ENCODE measurements around the gene NLRP6. TPM values are rescaled to one million over a fixed set of nuclear protein-coding genes. Genes with fewer than 3 reads are reported as not detected.

Gene NLRP6
- polyA plus RNA-seq, 1 experiment, result not detected

DNA sequence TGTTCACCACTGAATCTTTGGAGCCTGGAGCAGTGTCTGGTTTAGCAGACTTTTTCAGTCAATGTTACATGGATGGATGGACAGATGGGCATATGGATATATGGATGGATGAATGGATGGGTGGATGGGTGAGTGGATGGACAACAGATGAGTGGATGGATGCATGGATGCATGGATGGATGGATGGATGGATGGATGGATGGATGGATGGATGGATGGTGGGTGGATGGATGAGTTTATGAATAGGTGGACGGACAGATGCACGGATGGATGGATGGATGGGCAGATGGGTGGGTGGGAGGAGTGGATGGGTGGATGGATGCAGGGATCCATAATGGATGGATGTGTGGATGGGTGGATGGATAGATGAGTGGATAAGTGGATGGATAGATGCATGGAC is 22.4 kb upstream of the NLRP6 start:
- ChIA-PET POLR2A (no interaction called here), CTCF (interaction anchor here (0.7 kb wide), 1 partner anchor 52 kb away, joined by 3 read pairs; the partner anchor contains the start of gene IFITM2)
- Histone ChIP-seq H3K4me3 (ENCODE audit: low read depth, low read length) (no peak overlapping the region), H3K36me3 (ENCODE audit: control insufficient read depth, insufficient read depth, low read length) (peaks cover 15% of the 10 kb centered on the region), H3K27me3 (ENCODE audit: control insufficient read depth, insufficient read depth, low read length) (peaks cover 3% of the 10 kb centered on the region)
- no peak for DNase-seq (ENCODE audit: low read depth)
- TF ChIP-seq, protein P1, sequence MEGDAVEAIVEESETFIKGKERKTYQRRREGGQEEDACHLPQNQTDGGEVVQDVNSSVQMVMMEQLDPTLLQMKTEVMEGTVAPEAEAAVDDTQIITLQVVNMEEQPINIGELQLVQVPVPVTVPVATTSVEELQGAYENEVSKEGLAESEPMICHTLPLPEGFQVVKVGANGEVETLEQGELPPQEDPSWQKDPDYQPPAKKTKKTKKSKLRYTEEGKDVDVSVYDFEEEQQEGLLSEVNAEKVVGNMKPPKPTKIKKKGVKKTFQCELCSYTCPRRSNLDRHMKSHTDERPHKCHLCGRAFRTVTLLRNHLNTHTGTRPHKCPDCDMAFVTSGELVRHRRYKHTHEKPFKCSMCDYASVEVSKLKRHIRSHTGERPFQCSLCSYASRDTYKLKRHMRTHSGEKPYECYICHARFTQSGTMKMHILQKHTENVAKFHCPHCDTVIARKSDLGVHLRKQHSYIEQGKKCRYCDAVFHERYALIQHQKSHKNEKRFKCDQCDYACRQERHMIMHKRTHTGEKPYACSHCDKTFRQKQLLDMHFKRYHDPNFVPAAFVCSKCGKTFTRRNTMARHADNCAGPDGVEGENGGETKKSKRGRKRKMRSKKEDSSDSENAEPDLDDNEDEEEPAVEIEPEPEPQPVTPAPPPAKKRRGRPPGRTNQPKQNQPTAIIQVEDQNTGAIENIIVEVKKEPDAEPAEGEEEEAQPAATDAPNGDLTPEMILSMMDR (IDR thresholded peaks at IDR 0.05; ENCODE audit: insufficient read depth, low read depth, low read length), result no peak

DNA sequence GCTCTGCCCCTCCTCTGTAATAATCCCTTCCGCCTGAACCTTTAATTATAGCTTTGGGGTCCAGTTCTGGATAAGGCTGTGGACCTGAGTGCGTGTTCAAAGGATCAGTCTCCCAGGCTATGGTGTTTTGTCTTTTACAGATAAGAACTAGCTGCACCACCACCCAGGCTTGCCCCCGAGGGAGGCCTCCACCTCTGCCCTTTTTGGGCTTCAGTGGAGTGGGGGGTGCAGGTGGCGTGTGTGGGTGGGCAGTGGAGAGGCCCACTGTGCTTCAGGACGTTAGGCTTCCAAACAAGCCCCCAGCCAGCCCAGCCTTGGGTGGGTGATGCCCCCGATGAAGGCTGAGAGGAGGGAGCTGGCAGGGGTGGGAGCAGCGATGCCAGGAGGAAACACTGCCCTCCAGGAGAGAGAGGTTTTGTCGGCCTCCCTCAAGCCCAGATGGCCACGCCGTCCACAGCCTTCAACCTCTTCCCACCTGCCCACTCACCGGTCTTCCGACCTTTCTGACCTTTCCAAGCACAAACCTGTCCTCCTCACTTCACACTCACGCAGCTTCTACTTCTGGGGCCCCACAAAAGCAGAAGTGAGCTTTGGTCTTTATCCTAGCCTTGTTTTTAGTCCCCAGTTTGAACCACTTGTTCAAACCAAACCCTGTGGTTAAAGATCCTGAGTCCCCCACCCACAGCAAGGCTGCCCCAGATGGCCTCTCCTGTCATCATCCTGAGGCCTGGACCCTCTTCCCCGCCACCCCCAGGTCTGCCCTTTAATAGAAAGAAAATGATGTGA is 21.1 kb upstream of the NLRP6 start:
- H3K4me3 ChIP-seq (ENCODE audit: low read depth, low read length), result no peak overlapping the region
- CTCF ChIA-PET, result interaction anchor here (0.5 kb wide), 1 partner anchor 106 kb away, joined by 5 read pairs; no protein-coding TSS in a partner anchor
- POLR2A ChIA-PET, result no interaction called here
- H3K36me3 ChIP-seq (ENCODE audit: control insufficient read depth, insufficient read depth, low read length), result peaks cover 11% of the 10 kb centered on the region
- TF ChIP-seq, protein P1 (IDR thresholded peaks at IDR 0.05; ENCODE audit: insufficient read depth, low read depth, low read length), result no peak
- DNase-seq (ENCODE audit: low read depth), result no peak
- peaks cover 4% of the 10 kb centered on the region for H3K27me3 ChIP-seq (ENCODE audit: control insufficient read depth, insufficient read depth, low read length)

DNA sequence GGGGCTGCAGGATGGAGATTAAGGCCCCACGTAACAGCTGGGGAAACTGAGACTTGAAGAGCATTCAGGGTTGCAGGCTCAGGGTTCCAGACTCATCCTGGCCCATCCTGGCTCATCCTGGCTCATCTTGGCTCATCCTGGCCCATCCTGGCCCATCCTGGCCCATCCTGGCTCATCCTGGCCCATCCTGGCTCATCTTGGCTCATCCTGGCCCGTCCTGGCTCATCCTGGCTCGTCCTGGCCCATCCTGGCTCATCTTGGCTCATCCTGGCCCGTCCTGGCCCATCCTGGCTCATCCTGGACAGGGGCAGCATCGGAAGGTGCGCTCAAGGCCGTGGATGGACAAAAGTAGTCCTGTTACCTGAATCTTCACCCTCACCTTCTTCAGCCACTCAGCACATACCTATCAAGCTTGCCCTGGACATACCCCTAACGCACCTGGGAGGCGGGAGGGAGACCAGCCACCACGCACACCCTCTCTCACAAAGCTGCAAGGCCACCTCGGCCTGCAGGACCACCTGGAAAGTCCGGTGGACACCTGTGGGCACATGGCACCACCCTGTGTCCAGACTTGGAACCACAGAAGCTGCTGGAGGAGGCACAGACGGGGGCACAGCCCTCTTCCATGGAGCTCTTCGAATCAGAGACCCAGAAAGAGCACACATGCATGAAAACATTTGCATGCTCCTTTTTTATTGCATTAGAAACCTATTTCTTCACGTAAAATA is 20.3 kb upstream of the NLRP6 start:
- no peak for DNase-seq (ENCODE audit: low read depth)
- POLR2A ChIA-PET, result interaction anchor here (0.7 kb wide), 1 partner anchor 311 kb away, joined by 16 read pairs; no protein-coding TSS in a partner anchor
- TF ChIP-seq, protein P1 (IDR thresholded peaks at IDR 0.05; ENCODE audit: insufficient read depth, low read depth, low read length), result no peak
- peaks cover 4% of the 10 kb centered on the region for H3K27me3 ChIP-seq (ENCODE audit: control insufficient read depth, insufficient read depth, low read length)
- H3K36me3 ChIP-seq (ENCODE audit: control insufficient read depth, insufficient read depth, low read length), result peaks cover 7% of the 10 kb centered on the region
- H3K4me3 ChIP-seq (ENCODE audit: low read depth, low read length), result no peak overlapping the region
- CTCF ChIA-PET, result interaction anchor here (0.5 to 5.1 kb wide), 2 partner anchors 6 to 105 kb away, joined by 5 to 38 read pairs; no protein-coding TSS in a partner anchor

DNA sequence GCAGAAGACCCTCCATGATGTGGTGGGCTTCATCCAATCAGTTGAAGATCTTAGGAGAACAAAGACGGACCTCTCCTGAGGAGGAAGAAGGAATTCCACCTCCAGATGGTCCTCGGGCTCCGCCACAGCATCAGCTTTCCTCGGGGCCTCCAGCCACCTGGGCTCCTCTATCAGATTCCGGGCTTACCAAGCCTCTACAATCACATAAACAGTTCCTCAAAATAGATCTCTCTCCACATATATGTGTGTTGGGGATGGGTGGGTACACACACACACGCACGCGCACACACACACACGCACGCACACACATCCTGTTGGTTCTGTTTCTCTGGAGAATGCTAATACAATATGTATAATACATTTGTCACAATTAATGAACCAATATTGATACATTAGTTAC is 18.8 kb upstream of the NLRP6 start:
- Histone ChIP-seq H3K27me3 (ENCODE audit: control insufficient read depth, insufficient read depth, low read length) (peaks cover 4% of the 10 kb centered on the region), H3K4me3 (ENCODE audit: low read depth, low read length) (no peak overlapping the region), H3K36me3 (ENCODE audit: control insufficient read depth, insufficient read depth, low read length) (no peaks in the 10 kb centered on the region)
- TF ChIP-seq, protein P1 (IDR thresholded peaks at IDR 0.05; ENCODE audit: insufficient read depth, low read depth, low read length), result no peak
- CTCF ChIA-PET, result interaction anchor here (5.1 kb wide), 1 partner anchor 8 kb away, joined by 38 read pairs; no protein-coding TSS in a partner anchor
- DNase-seq (ENCODE audit: low read depth), result no peak
- POLR2A ChIA-PET, result no interaction called here

DNA sequence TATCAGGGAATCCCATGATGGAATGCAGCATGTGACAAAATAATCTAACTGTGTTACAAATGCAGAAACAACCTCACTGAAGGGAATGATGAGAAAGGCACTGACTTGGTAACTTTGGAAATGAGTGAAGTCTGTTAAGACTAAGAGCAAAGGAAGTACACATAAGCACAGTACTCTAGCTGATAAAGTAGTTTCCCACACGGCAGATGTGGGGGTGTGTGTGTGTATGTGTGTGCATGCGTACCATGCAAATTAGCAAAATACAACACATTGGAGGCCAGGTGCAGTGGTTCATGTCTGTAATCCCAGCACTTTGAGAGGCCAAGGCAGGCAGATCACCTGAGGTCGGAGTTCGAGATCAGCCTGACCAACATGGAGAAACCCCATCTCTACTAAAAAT is 16.6 kb upstream of the NLRP6 start:
- CTCF ChIA-PET, result interaction anchor here (0.6 to 5.1 kb wide), 2 partner anchors 10 to 195 kb away, joined by 3 to 38 read pairs; no protein-coding TSS in a partner anchor
- peaks cover 4% of the 10 kb centered on the region for H3K27me3 ChIP-seq (ENCODE audit: control insufficient read depth, insufficient read depth, low read length)
- POLR2A ChIA-PET, result no interaction called here
- TF ChIP-seq, protein P1 (IDR thresholded peaks at IDR 0.05; ENCODE audit: insufficient read depth, low read depth, low read length), result no peak
- no peak overlapping the region for H3K4me3 ChIP-seq (ENCODE audit: low read depth, low read length)
- no peaks in the 10 kb centered on the region for H3K36me3 ChIP-seq (ENCODE audit: control insufficient read depth, insufficient read depth, low read length)
- no peak for DNase-seq (ENCODE audit: low read depth)
